Esophagus squamous epithelium (tissue), 5 donors: Measurements from ENCODE around the gene SLC35A1. TPM values are rescaled to one million over a fixed set of nuclear protein-coding genes. Genes with fewer than 3 reads are reported as not detected.

Experiments
- DNase-seq: peaks from one replicate; lab custom pipeline; 2025; lab: John Stamatoyannopoulos, UW
- H3K27ac ChIP-seq, 4 donors: fragments of 200-600 bp; sonication (generic); one replicate each; pipeline ENCODE4 v1.5.1; 2016 to 2019; ENCODE audit warnings: mild to moderate bottlenecking in 1 of 4
- H3K27me3 ChIP-seq, 4 donors: fragments of 200-600 bp; sonication (generic); 1 replicate in 3 of 4; 2 replicates in 1 of 4; pipeline versions ENCODE4 v1.5.1 to v1.6.0; 2017 to 2021; ENCODE audit warnings: antibody characterized with exemption in 1 of 4
- H3K36me3 ChIP-seq, 3 donors: fragments of 200-600 bp; sonication (generic); one replicate each; pipeline ENCODE4 v1.5.1; 2016 to 2019
- H3K4me1 ChIP-seq, 3 donors: fragments of 200-600 bp; sonication (generic); one replicate each; pipeline ENCODE4 v1.5.1; 2017 to 2019
- H3K4me3 ChIP-seq, 4 donors: fragments of 200-600 bp; sonication (generic); 1 replicate in 3 of 4; 2 replicates in 1 of 4; pipeline ENCODE4 v1.5.1; 2016 to 2019; ENCODE audit warnings: mild to moderate bottlenecking in 2 of 4, moderate library complexity in 1 of 4
- H3K9me3 ChIP-seq, 3 donors: fragments of 200-600 bp; sonication (generic); one replicate each; pipeline ENCODE4 v1.5.1; 2016 to 2019
- POLR2A ChIP-seq, 4 donors: fragments of 450-650 bp; IDR thresholded peaks; one replicate each; pipeline ENCODE4 v1.6.1; 2017; ENCODE audit warnings: antibody characterized with exemption in 4 of 4, mild to moderate bottlenecking in 4 of 4, moderate library complexity in 3 of 4
- WGBS, 2 donors: methylation state at CpG; one replicate each; pipeline ENCODE4 v1.1.5; 2018; 5-methylcytosine and 5-hydroxymethylcytosine counted together
- intact Hi-C: fragments of 100-400 bp; cut with DNase I; formaldehyde crosslinking; loops from one replicate; pipeline ENCODE4 v1.15.0; 2022
- total RNA-seq, 4 donors: library from RNA; depleted of rRNA; stranded (reverse); fragments of >200 nt; gene quantifications; one replicate each; pipeline ENCODE4 v1.1.0, GENCODE V29; 2016
- TF ChIP-seq, protein P1 (sequence below), 6 experiments: fragments of 450-650 bp in 4 of 6; fragments of 200-600 bp in 2 of 6; sonication (generic) in 2 of 6; IDR thresholded peaks; one replicate each; pipeline ENCODE4 v1.5.1; 2016 to 2019; ENCODE audit warnings: antibody characterized with exemption in 6 of 6, mild to moderate bottlenecking in 4 of 6, moderate library complexity in 4 of 6
- donor health status: DM: yes; HTN: yes; CAD: no.

The SLC35A1 gene
- total RNA-seq, 4 donors from 2014 or later, result 8.3 to 12.8 (median 10.9) TPM

DNA sequence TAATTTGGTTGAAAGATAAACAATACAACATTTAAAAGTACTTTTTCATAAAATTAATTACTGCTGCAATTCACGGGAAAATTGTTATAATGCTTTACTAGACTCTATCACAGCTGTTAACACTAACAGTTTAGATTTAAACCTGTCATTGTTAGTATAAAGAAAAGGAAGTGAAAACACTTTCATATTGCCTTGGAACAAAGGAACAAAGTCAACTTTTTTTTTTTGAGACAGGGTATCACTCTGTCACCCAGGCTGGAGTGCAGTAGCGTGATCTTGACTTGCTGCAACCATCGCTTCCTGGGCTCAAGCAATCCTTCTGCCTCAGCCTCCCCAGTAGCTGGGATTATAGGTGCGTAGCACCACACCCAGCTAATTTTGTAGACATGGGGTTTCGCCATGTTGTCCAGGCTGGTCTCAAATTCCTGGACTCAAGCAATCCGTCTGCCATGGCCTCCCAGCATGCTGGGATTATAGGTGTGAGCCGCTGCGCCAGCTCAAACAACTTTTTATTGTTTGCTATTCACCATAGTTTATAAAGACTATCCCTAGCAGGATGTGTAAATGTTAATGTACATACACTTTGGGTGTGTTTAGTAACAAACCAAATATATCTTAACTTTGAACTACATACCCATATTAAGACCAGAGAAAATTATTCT lies 22.1 kb downstream of the SLC35A1 start:
- Histone ChIP-seq H3K36me3 (peaks cover 0 to 35% (median 0%) of the 10 kb centered on the region in 3 donors), H3K27me3 (no peaks in the 10 kb centered on the region), H3K9me3 (no peaks in the 10 kb centered on the region), H3K4me1 (no peaks in the 10 kb centered on the region), H3K4me3 (no peak overlapping the region), H3K27ac (no peak overlapping the region)
- 92% methylated on average over 8 of the region's 8 CpGs for WGBS, 2 donors
- no peak for TF ChIP-seq POLR2A (IDR thresholded peaks at IDR 0.05)
- TF ChIP-seq, protein P1, sequence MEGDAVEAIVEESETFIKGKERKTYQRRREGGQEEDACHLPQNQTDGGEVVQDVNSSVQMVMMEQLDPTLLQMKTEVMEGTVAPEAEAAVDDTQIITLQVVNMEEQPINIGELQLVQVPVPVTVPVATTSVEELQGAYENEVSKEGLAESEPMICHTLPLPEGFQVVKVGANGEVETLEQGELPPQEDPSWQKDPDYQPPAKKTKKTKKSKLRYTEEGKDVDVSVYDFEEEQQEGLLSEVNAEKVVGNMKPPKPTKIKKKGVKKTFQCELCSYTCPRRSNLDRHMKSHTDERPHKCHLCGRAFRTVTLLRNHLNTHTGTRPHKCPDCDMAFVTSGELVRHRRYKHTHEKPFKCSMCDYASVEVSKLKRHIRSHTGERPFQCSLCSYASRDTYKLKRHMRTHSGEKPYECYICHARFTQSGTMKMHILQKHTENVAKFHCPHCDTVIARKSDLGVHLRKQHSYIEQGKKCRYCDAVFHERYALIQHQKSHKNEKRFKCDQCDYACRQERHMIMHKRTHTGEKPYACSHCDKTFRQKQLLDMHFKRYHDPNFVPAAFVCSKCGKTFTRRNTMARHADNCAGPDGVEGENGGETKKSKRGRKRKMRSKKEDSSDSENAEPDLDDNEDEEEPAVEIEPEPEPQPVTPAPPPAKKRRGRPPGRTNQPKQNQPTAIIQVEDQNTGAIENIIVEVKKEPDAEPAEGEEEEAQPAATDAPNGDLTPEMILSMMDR (IDR thresholded peaks at IDR 0.05), result no peak
- intact Hi-C loops, result no loop called here
- DNase-seq, result no peak

DNA sequence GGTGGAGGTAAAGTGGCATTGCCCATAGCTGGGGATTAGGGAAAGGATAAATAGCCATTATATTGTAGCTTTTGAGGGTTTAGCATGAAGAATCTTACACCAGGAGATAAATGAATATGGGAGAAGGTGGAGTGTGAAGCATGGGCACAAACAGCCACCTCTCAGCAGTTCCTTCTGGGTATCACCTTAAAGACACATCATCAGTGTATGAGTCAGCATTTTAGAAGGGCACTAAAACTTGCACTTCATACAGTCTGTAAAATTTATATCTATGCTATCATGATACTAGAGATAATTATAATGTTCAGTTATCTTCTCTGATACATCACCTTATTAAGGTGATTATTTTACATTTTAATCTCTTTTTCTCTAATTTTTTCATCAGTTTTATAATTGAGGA lies 25.3 kb downstream of the SLC35A1 start:
- Histone ChIP-seq H3K9me3 (no peaks in the 10 kb centered on the region), H3K4me3 (no peak overlapping the region), H3K36me3 (peaks cover 0 to 45% (median 0%) of the 10 kb centered on the region in 3 donors), H3K4me1 (no peaks in the 10 kb centered on the region), H3K27me3 (no peaks in the 10 kb centered on the region), H3K27ac (no peak overlapping the region)
- intact Hi-C loops, result no loop called here
- TF ChIP-seq, protein P1 (IDR thresholded peaks at IDR 0.05), result no peak
- TF ChIP-seq POLR2A (IDR thresholded peaks at IDR 0.05), result no peak
- no peak for DNase-seq

GRCh38 chr6:87501809-87502572 lies 29.2 kb downstream of the SLC35A1 start:
- no peak for TF ChIP-seq POLR2A (IDR thresholded peaks at IDR 0.05)
- TF ChIP-seq, protein P1 (IDR thresholded peaks at IDR 0.05), result no peak
- 82 to 87% methylated on average over 6 of the region's 6 CpGs for WGBS, 2 donors
- no peak overlapping the region for H3K4me3 ChIP-seq
- H3K27me3 ChIP-seq, result no peaks in the 10 kb centered on the region
- no peak overlapping the region for H3K27ac ChIP-seq
- H3K36me3 ChIP-seq, result peaks cover 0 to 68% (median 0%) of the 10 kb centered on the region in 3 donors
- intact Hi-C loops, result no loop called here
- H3K9me3 ChIP-seq, result no peaks in the 10 kb centered on the region
- DNase-seq, result no peak
- no peaks in the 10 kb centered on the region for H3K4me1 ChIP-seq

- WGBS, 2 donors, result 68 to 71% methylated on average over 1 of the region's 1 CpG
- DNase-seq, result no peak
- Histone ChIP-seq H3K4me1 (no peaks in the 10 kb centered on the region), H3K27me3 (no peaks in the 10 kb centered on the region), H3K36me3 (peaks cover 0 to 86% (median 0%) of the 10 kb centered on the region in 3 donors), H3K9me3 (no peaks in the 10 kb centered on the region), H3K4me3 (no peak overlapping the region), H3K27ac (no peak overlapping the region)
- intact Hi-C loops, result no loop called here
- TF ChIP-seq, protein P1 (IDR thresholded peaks at IDR 0.05), result no peak
- no peak for TF ChIP-seq POLR2A (IDR thresholded peaks at IDR 0.05)
Measured at GRCh38 chr6:87504441-87504840, 31.7 kb downstream of the SLC35A1 start.

DNA sequence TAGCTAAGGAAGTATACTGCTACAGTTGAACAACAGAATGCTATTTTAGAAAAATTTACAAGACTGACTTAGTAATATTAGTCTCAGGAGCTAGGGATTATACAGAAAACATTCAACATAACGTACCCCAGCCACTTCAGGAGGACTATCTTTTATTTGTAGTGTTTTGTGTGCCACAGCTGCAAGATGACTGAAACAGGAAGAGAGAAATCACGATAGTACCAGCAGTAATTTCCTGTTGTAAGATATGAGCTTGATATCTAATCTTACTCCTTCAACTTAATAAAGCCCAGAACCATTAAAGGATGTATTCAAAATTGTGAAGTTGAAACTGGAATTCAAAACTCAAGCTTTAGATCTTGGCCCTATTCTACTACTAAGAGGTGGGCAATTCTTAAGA lies 42.1 kb downstream of the SLC35A1 start:
- no peaks in the 10 kb centered on the region for H3K9me3 ChIP-seq
- no peak overlapping the region for H3K27ac ChIP-seq
- H3K4me3 ChIP-seq, result no peak overlapping the region
- intact Hi-C loops, result no loop called here
- TF ChIP-seq, protein P1 (IDR thresholded peaks at IDR 0.05), result no peak
- no peak for TF ChIP-seq POLR2A (IDR thresholded peaks at IDR 0.05)
- WGBS, 2 donors, result 64 to 74% methylated on average over 2 of the region's 2 CpGs
- no peaks in the 10 kb centered on the region for H3K27me3 ChIP-seq
- no peak for DNase-seq
- H3K4me1 ChIP-seq, result no peaks in the 10 kb centered on the region
- H3K36me3 ChIP-seq, result peaks cover 6 to 98% (median 17%) of the 10 kb centered on the region in 3 donors
